OCI-LY7 (cell line): ENCODE data around the gene MAP3K8. TPM values are rescaled to one million over a fixed set of nuclear protein-coding genes. Genes with fewer than 3 reads are reported as not detected.

Experiments used
- BruUV-seq: library from RNA; stranded (reverse); fragments of 400-500 nt; replicated peaks from 2 replicates; lab custom pipeline; 2021; lab: Mats Ljungman, UMichigan
- CTCF ChIA-PET: fragments of 300-600 bp; sonication (Branson Sonifier 250); formaldehyde crosslinking; loops from one replicate; lab custom pipeline; 2022; ENCODE audit warnings: antibody characterized with exemption; ENCODE audit not compliant: unreplicated experiment; lab: Charles Lee
- POLR2A ChIA-PET: fragments of 300-600 bp; sonication (Branson Sonifier 250); formaldehyde crosslinking; loops from one replicate; lab custom pipeline; 2022; ENCODE audit warnings: antibody characterized with exemption; lab: Charles Lee
- DNase-seq: peaks from one replicate; pipeline ENCODE4 v3.0.0-alpha.2; 2015; ENCODE audit warnings: low spot score
- H2AFZ ChIP-seq: fragments of 200-600 bp; sonication (generic), shearing (Covaris generic); 2 replicates; pipeline ENCODE4 v1.6.1; 2014; ENCODE audit warnings: mild to moderate bottlenecking, antibody characterized with exemption, low read length, moderate library complexity
- H3K27ac ChIP-seq: fragments of 200-600 bp; sonication (generic); 2 replicates; pipeline ENCODE4 v1.5.1; 2014; ENCODE audit warnings: mixed run types, low read depth, mild to moderate bottlenecking, moderate library complexity, low read length, inconsistent platforms; ENCODE audit not compliant: poor library complexity, severe bottlenecking
- H3K36me3 ChIP-seq: fragments of 200-600 bp; sonication (generic); 2 replicates; pipeline ENCODE4 v1.6.1; 2014; ENCODE audit warnings: mild to moderate bottlenecking, antibody characterized with exemption, low read length, moderate library complexity, mixed read lengths; ENCODE audit not compliant: insufficient read depth
- H3K4me1 ChIP-seq: fragments of 200-600 bp; sonication (generic); 2 replicates; pipeline ENCODE4 v1.5.1; 2014; ENCODE audit warnings: mild to moderate bottlenecking, low read length; ENCODE audit not compliant: insufficient read depth, poor library complexity, severe bottlenecking
- H3K4me2 ChIP-seq: fragments of 200-600 bp; sonication (generic); 2 replicates; pipeline ENCODE4 v1.6.1; 2014; ENCODE audit warnings: mild to moderate bottlenecking, low read length
- H3K4me3 ChIP-seq: fragments of 200-600 bp; sonication (generic); 2 replicates; pipeline ENCODE4 v1.5.1; 2014; ENCODE audit warnings: mild to moderate bottlenecking, low read depth, low read length; ENCODE audit not compliant: poor library complexity, severe bottlenecking
- H3K79me2 ChIP-seq: fragments of 200-600 bp; sonication (generic); 2 replicates; pipeline ENCODE4 v1.6.1; 2016; ENCODE audit warnings: low read depth, mild to moderate bottlenecking, low read length, moderate library complexity, mixed read lengths; ENCODE audit not compliant: insufficient read depth
- H3K9me2 ChIP-seq: fragments of 200-600 bp; sonication (generic); 2 replicates; pipeline ENCODE4 v1.6.1; 2016; ENCODE audit warnings: mild to moderate bottlenecking, low read length, mixed read lengths; ENCODE audit not compliant: insufficient read depth
- H3K9me3 ChIP-seq: fragments of 200-600 bp; sonication (generic); 2 replicates; pipeline ENCODE4 v1.6.1; 2014; ENCODE audit warnings: mild to moderate bottlenecking, mixed run types, low read length, mixed read lengths
- H4K20me1 ChIP-seq: fragments of 200-600 bp; sonication (generic); 2 replicates; pipeline ENCODE4 v1.6.1; 2014; ENCODE audit warnings: mild to moderate bottlenecking, antibody characterized with exemption, low read length, moderate library complexity, mixed read lengths; ENCODE audit not compliant: insufficient read depth
- CTCF ChIP-seq: fragments of 200-600 bp; sonication (generic); conservative IDR thresholded peaks from 2 replicates; pipeline ENCODE4 v1.5.1; 2014; ENCODE audit warnings: mild to moderate bottlenecking, antibody characterized with exemption, low read length, moderate library complexity, mixed read lengths
- EZH2phosphoT487 ChIP-seq: fragments of 200-600 bp; sonication (generic); IDR thresholded peaks from 2 replicates; pipeline ENCODE4 v1.6.1; 2018; ENCODE audit warnings: low read depth, borderline replicate concordance, mild to moderate bottlenecking, mixed run types, antibody characterized with exemption, low read length, moderate library complexity, mixed read lengths
- intact Hi-C: fragments of 100-400 bp; cut with micrococcal nuclease; formaldehyde crosslinking; loops from one replicate; pipeline ENCODE4 v1.10.0; 2022; ENCODE audit not compliant: unreplicated experiment
- total RNA-seq, 2 experiments: library from RNA; depleted of rRNA in 1 of 2; stranded (reverse); fragments of >200 nt in 1 of 2; shearing (Covaris generic) in 1 of 2; gene quantifications; 2 replicates each; pipeline ENCODE4 v1.2.3, GENCODE V29; 2014 to 2022

Gene MAP3K8
- total RNA-seq, 2 experiments from 2014 or later, result 10.8 to 21.9 TPM

GRCh38 chr10:30439931-30440330 is 5.9 kb downstream of the MAP3K8 start:
- ChIA-PET CTCF (no interaction called here), POLR2A (interaction anchor here (0.7 to 1.1 kb wide), 3 partner anchors 10 to 267 kb away, joined by 3 to 5 read pairs (median 4); no protein-coding TSS in a partner anchor)
- H2AFZ ChIP-seq, result no peak overlapping the region
- H3K27ac ChIP-seq, result no peak overlapping the region
- no TSS peak for BruUV-seq
- no peak for DNase-seq
- no peaks in the 10 kb centered on the region for H4K20me1 ChIP-seq
- H3K4me3 ChIP-seq, result no peak overlapping the region
- H3K79me2 ChIP-seq, result peaks cover 40% of the 10 kb centered on the region
- no peaks in the 10 kb centered on the region for H3K9me3 ChIP-seq
- H3K4me1 ChIP-seq, result peaks cover 39% of the 10 kb centered on the region
- no peak overlapping the region for H3K4me2 ChIP-seq
- H3K36me3 ChIP-seq, result peaks cover 41% of the 10 kb centered on the region
- TF ChIP-seq CTCF, result no peak
- no peak for TF ChIP-seq EZH2phosphoT487
- H3K9me2 ChIP-seq, result no peaks in the 10 kb centered on the region
- intact Hi-C loops, result no loop called here

GRCh38 chr10:30442019-30442606 is 8.1 kb downstream of the MAP3K8 start:
- no TSS peak for BruUV-seq
- Histone ChIP-seq H3K36me3 (peaks cover 41% of the 10 kb centered on the region), H3K9me3 (no peaks in the 10 kb centered on the region), H3K79me2 (peaks cover 18% of the 10 kb centered on the region; the same call in 1 of the 2 replicates), H3K9me2 (no peaks in the 10 kb centered on the region), H3K4me2 (no peak overlapping the region), H4K20me1 (no peaks in the 10 kb centered on the region), H2AFZ (no peak overlapping the region), H3K27ac (no peak overlapping the region), H3K4me3 (no peak overlapping the region), H3K4me1 (peaks cover 44% of the 10 kb centered on the region)
- ChIA-PET POLR2A (interaction anchor here (0.7 to 2.4 kb wide), 4 partner anchors 10 to 87 kb away, joined by 4 to 5 read pairs (median 4); no protein-coding TSS in a partner anchor), CTCF (no interaction called here)
- DNase-seq, result no peak
- TF ChIP-seq EZH2phosphoT487 (no peak), CTCF (no peak)
- intact Hi-C loops, result no loop called here

GRCh38 chr10:30443049-30443448 is 9.1 kb downstream of the MAP3K8 start:
- Histone ChIP-seq H3K4me3 (no peak overlapping the region), H3K9me3 (no peaks in the 10 kb centered on the region), H3K4me1 (peaks cover 44% of the 10 kb centered on the region), H3K36me3 (peaks cover 46% of the 10 kb centered on the region), H3K9me2 (no peaks in the 10 kb centered on the region), H3K27ac (no peak overlapping the region), H3K4me2 (no peak overlapping the region), H4K20me1 (no peaks in the 10 kb centered on the region), H2AFZ (no peak overlapping the region), H3K79me2 (peaks cover 9% of the 10 kb centered on the region; the same call in 1 of the 2 replicates)
- no peak for TF ChIP-seq EZH2phosphoT487
- TF ChIP-seq CTCF, result no peak
- DNase-seq, result no peak
- intact Hi-C loops, result no loop called here
- no TSS peak for BruUV-seq
- ChIA-PET POLR2A (interaction anchor here (0.7 to 2.4 kb wide), 5 partner anchors 9 to 86 kb away, joined by 3 to 5 read pairs (median 4); no protein-coding TSS in a partner anchor), CTCF (no interaction called here)
